Sciatic nerve (tissue), 2 donors: ENCODE results near the gene TMEM223. TPM values are rescaled to one million over a fixed set of nuclear protein-coding genes. Genes with fewer than 3 reads are reported as not detected.
"Not testable (repeated sequence)": the region's sequence is repeated elsewhere in the genome, so short reads cannot be mapped to it uniquely, and the experiment has no call there.

Experiments
- ATAC-seq: fragments of 200-7000 bp; cut with Tn5 transposase; one replicate; pipeline ENCODE4 v1.9.1; 2020; ENCODE audit warnings: mild to moderate bottlenecking, moderate library complexity
- DNase-seq: peaks from one replicate; pipeline ENCODE4 v3.0.0-alpha.2; 2020; ENCODE audit warnings: low spot score
- intact Hi-C: fragments of 100-400 bp; cut with DNase I; formaldehyde crosslinking; loops from one replicate; pipeline ENCODE4 v1.14.2; 2022
- total RNA-seq: library from RNA; stranded (reverse); fragmentation: NEBNext Ultra II Directional; extraction: Animal tissue kit (Norgen Biotek cat#: 25700); gene quantifications from one replicate; pipeline ENCODE4 v1.2.1, GENCODE V29; 2021
- donor health status: DM: no; HTN: no; CAD: no.
- donor health status: DM: no; HTN: no; CAD: no.

Gene TMEM223
- 10.4 TPM for total RNA-seq

DNA sequence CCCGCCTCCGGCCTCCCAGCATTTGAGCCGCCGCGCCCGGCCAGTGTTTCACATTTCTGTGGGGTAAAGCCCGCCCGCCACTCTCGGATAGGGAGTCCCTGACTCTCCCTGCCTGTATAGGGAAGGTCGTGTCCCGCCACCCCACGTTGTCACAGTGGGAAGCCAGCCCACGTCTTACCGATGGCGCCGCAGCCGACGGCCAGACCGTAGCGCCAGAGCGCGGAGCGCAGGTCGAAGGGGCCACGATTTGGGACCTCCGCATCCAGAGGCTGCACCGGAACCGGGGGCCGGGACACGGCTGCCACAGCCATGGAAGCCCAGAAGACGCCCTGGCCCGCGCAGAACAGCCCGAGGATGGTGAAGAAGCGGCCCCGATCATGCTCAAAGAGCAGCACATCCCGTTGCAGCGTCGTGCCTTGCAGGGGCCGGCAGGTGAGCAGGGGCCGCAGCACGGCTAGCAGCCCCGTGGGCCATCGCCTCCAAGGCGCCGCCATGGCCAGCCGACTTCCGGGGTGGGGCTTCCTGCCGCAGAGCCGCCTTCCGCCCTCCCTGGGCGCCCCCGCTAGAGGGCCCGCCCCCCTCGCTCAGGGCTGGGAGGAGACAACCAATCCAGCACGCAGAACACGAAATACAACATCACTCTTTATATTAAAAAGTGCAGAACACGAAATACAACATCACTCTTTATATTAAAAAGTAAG, at the start of gene TMEM223:
Gene TMEM223 (minus strand): TSS at position 506 of the 701 bp plus-strand sequence. CDS start 12 bp downstream, at position 494.
- intact Hi-C loops, result no loop called here
- ATAC-seq, result peak; percentile 93
- peak; percentile 93 for DNase-seq

GRCh38 chr11:62840721-62841360, 49.0 kb upstream of the TMEM223 start:
- intact Hi-C loops, result not testable (repeated sequence)
- ATAC-seq, result peak; percentile 48
- DNase-seq, result peak; percentile 85

GRCh38 chr11:62839050-62839945, 47.5 kb upstream of the TMEM223 start, which contains the start of gene WDR74:
WDR74 (minus strand) TSS chr11:62839590; CDS start chr11:62839570, 20 bp downstream.
- intact Hi-C loops, result no loop called here

GRCh38 chr11:62835336-62835735, 43.5 kb upstream of the TMEM223 start:
- ATAC-seq (no peak), DNase-seq (no peak)
- intact Hi-C loops, result no loop called here

More at GRCh38 chr11:62839050-62839945, 47.5 kb upstream of the TMEM223 start, which contains the start of gene WDR74:
- DNase-seq (peak; percentile 96), ATAC-seq (peak; percentile 85)

DNA sequence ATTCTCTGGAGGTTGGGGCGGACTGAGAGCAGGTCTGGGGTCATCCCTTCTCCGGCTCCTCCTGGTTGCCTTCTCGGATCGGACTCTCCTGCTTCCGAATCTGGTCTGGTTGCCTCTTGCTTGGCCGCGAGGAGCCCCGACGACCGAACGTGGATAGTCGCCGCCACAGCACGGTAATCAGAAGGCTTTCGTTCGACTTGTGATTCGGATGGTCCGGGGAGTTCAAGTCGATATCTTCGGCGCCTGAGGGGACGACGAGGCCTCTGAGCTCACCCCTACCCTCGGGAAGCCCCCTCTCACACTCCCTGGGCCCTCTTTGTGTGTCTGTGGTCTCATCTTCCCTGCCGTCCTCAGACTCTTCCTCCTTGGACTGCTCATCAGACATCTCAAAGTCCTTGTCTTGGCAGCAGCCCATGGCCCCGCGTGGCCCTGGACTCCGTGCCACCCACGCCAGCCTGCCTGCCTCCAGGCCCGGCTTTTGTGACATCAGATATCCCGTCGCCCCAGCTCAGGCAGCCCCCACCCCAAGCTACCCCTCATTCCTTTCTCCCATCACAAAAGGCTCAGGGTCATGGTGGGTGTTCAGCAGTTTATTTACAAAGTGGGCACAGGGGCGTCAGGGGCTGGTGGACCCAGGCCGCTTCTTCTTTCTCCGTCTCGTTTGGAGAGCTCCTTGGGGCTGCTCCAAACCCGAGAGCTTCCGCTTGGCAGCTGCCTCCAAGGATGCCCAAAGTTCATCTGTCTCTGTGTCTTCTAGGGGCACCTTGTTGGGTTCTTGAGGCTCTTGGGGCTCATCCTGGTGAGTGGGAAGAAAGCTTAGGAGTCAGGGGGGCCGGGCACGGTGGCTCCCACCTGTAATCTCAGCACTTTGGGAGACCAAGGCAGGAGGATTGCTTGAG, 40.8 kb upstream of the TMEM223 start, which contains the start of gene TEX54:
Gene TEX54 (minus strand): TSS at position 506 of the 899 bp plus-strand sequence.
- intact Hi-C loops, result no loop called here
- DNase-seq (peak; percentile 69), ATAC-seq (peak; percentile 3)

DNA sequence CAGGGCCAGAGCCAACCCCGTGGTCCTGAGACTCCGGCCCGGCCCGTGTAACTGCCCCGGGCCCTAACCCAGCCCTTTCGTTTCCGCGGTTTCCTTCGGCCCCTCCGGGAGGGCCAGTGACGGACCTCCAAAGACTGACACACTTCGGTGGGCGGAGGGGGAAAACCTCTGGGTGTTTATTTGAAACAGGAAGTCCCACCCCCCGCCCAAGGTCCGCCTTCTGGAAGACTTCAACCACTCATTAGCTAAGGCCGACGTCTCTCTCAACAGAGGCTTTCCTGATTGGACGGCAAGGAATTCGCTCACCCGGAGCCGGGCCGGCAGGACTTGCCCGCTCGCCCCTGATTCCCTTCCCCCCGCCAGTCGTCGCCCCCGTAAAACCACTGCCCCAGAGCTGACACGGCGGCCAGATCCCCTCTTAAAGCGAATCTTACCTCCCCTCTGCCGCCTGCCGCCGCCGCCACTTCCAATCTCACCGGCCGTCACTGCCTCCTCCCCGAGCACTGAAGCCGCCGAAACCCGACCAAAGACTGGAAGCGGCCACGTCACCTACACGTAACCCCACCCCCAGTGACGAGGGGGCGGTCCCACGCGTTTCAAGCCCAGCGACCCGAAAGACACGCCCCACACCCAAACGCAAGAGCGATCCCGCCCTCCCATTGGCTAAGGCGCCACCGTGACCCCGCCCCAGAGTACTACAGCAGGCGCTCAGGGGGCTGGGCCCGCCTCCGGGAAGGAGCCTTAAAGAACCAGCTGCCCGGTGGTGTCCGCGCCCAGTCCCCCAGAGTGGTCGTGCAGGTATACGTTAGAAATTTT, 39.9 kb upstream of the TMEM223 start, which contains the start of gene STX5:
Gene STX5 (minus strand): TSS at position 532 of the 816 bp plus-strand sequence. CDS start 808 bp downstream, outside the sequence.
- intact Hi-C loops, result no loop called here
- DNase-seq, result peak; percentile 100
- ATAC-seq, result peak; percentile 99

- intact Hi-C loops, result no loop called here
- ATAC-seq (no peak), DNase-seq (no peak)
Measured at GRCh38 chr11:62830904-62831519, 39.2 kb upstream of the TMEM223 start.

GRCh38 chr11:62828130-62828529, 36.3 kb upstream of the TMEM223 start:
- ATAC-seq, DNase-seq, intact Hi-C loops: not testable (repeated sequence)

DNA sequence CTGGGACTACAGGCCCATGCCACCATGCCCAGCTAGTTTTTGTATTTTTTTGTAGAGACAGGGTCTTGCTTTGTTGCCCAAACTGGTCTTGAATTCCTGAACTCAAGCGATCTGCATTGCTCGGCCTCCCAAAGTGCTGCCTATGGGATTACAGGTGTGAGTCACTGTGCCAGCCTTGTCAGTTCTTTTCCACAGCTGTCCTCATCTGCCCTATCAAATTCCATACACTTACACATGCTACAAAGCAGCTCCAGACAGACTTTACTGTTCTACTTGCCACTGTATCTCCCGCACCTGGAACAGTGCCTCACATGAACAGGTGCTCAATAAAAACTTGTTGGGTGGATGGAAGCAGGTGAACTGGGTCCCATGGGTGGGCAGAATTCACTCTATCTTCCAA, 31.9 kb upstream of the TMEM223 start:
- no peak for ATAC-seq
- no peak for DNase-seq
- intact Hi-C loops, result no loop called here

DNA sequence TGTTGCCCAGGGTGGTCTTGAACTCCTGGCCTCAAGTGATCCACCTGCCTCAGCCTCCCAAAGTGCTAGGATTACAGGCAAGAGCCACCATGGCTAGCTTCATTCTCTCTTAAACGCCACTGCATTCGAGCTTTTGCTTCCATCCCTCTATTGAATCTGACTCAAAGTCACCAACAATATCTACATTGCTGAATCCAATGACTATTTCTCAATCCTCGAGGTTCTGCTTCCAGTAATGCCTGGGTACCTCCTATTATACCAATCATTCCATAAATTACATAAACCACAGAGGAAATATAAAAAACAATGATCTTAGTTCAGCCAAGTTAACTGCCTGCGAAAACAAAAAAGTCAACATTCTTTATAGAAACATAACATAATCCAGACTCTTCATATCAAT, 25.3 kb upstream of the TMEM223 start:
- DNase-seq, result no peak
- ATAC-seq, result no peak
- intact Hi-C loops, result no loop called here

DNA sequence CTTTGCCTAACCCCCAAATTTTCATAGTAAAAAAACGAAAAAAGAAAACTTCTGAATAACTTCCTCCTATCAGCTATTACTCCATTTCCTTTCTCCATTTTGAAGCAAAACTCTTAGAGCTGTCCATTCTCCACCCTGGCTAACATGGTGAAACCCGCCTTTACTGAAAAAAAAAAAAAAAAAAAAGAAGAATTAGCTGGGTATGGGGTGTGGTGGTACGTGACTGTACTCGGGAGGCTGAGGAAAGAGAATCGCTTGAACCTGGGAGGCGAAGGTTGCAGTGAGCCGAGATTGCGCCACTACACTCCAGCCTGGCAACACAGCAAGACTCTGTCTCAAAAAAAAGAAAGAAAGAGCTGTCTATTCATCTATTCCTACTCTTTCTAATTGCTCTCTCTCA, 24.8 kb upstream of the TMEM223 start:
- intact Hi-C loops, result no loop called here
- DNase-seq (no peak), ATAC-seq (no peak)

GRCh38 chr11:62811659-62812058, 19.9 kb upstream of the TMEM223 start:
- DNase-seq (no peak), ATAC-seq (no peak)
- intact Hi-C loops, result no loop called here

- intact Hi-C loops, result no loop called here
Measured at GRCh38 chr11:62810748-62811147, 18.9 kb upstream of the TMEM223 start.

GRCh38 chr11:62806611-62807121, 14.9 kb upstream of the TMEM223 start:
- DNase-seq (no peak), ATAC-seq (peak; percentile 52)
- intact Hi-C loops, result no loop called here

More at GRCh38 chr11:62810748-62811147, 18.9 kb upstream of the TMEM223 start:
- no peak for ATAC-seq
- DNase-seq, result no peak

- DNase-seq, result no peak
- intact Hi-C loops, result no loop called here
- ATAC-seq, result peak; percentile 10
Measured at GRCh38 chr11:62805961-62806441, 14.2 kb upstream of the TMEM223 start.

GRCh38 chr11:62805076-62805892, 13.5 kb upstream of the TMEM223 start, which contains the start of gene NXF1:
NXF1 (minus strand) TSS chr11:62805440; CDS start chr11:62805356, 84 bp downstream.
- DNase-seq, result peak; percentile 97
- intact Hi-C loops, result no loop called here
- peak; percentile 98 for ATAC-seq
